Activated effector memory CD4-positive, alpha-beta T cell treated with anti-CD3 and anti-CD28 coated beads, Interleukin-2, amount 50 U/mL, for 16 hours (primary cell): ENCODE data around the gene DEGS1.
A peak's percentile ranks its signal among the peaks of the same experiment; 100 is the strongest.

Experiments
- DNase-seq: peaks from one replicate; pipeline ENCODE4 v3.0.0-alpha.2; 2020

Gene DEGS1

DNA sequence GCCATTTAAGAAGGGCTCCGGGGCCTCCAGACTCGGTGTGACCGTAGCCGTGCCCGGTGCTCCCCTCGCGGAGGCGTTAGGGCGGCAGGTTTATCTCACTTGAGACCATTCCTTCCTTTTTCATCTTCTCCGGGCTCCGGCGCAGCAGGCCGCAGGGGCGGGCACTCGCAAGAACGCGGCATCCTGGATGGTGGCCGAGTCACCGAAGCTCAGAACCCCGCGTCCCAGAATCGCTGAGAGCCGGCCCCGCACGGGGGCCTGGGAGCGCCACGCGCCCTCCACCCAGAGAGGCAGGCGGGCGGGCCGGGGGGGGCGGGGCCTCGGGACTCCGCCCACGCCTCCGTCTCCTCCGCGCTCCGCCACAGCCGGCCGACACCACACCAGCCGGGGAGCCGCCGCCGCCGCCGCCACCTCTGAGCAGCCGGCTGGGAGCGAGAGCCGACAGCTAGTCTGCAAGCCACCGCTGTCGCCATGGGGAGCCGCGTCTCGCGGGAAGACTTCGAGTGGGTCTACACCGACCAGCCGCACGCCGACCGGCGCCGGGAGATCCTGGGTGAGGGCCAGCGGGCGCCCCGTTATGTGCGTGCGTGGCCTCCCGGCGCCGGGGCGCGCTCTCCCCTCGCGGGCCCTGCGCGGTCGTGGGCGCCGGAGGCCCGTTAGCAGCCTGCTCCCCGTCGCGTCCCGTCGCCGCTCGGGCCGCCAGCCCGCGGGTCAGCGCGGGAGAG lies at the start of gene DEGS1:
DEGS1 (plus strand) TSS at position 375 of the 725 bp plus-strand sequence; CDS start at position 472, 97 bp downstream.
- peak; percentile 93 for DNase-seq

DNA sequence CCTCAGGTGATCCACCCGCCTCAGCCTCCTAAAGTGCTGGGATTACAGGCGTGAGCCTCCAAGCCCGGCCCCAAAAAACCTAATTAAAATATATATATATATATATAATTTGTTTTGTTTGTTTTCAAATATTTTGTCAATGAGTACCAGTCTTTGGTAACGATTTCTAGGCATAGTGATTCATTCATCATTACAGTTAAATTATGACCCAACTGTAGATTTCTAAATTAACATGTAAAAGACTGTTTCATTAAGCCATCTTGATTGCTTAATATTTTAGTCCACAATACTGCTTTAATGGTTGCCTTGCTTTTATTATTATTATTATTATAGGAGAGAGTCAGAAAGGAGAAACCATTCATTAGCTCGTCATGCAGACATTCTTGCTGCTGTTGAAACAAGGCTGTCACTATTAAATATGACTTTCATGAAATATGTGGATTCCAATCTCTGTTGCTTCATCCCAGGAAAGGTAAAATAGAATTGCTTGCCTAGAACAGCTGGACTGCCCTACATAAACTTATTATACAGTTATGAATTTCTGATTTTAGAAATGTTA lies 49.2 kb upstream of the DEGS1 start:
- DNase-seq, result no peak

DNA sequence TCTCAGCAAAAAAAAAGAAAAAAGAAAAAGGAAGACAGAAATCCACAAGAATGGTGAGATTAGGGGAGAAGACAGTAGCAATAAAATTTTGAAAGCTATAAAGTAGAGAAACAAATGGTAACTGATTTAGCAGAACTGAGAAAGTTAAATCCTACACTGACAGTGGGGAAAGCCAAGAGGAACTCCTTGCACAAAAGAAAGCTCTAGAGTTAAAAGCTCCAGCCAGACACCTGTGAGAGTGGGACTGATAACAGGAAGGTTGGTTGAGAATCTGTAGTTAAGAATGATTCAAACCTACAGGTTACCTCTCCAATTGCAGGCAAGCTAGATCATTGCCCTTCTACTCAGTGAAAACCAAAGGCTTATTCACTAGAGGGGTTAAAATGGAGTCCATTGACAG lies 45.5 kb upstream of the DEGS1 start:
- no peak for DNase-seq

DNA sequence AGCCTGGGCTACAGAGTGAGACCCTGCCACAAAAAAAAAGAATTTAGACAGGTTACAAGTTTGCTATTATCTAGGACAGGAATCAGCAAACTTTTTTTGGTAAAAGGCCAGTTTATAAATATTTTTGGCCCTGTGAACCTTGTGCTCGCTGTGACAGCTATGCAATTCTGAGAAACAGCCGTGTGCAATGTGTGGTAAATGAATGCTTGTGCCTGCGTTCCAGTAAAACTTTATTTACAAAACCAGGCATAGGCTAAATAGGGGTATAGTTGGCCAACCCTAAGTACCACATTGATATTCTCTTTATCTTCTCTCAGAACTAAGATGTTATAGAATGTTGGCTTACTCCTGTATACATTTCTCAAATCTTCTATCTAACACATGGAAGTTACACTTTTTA lies 44.8 kb upstream of the DEGS1 start:
- no peak for DNase-seq

DNA sequence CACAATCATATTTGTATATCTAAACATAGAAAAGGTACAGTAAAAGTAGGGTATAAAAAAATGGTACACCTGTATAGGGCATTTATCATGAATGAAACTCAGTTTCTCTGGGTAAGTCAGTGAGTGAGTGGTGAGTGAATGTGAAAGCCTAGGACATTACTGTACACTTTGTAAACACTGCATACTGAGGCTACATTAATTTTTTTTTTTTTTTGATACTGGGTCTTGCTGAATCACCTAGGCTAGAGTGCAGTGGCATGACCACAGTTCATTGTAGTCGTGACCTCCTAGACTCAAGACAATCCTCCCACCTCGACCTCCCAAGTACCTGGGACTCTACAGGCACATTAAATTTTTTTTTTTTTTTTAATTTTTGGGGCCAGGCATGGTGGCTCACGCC lies 41.3 kb upstream of the DEGS1 start:
- no peak for DNase-seq

DNA sequence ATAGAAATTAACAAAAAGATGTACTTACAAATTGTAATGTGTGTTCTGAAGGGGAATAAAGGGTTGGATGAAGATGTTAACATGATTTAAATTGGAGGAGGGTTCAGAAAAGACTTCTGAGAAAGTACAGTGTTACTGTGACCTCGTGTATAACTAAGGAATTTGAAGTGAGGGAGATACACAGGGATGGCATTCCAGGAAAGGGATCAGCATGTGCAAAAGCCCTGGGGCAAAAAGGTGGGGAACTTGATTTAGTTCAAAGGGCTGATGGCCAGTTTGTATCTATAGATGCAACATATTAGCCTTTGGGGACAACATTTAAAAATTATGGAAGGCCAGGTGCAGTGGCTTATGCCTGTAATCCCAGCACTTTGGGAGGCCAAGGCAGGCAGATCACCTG lies 33.3 kb upstream of the DEGS1 start:
- DNase-seq, result no peak

DNA sequence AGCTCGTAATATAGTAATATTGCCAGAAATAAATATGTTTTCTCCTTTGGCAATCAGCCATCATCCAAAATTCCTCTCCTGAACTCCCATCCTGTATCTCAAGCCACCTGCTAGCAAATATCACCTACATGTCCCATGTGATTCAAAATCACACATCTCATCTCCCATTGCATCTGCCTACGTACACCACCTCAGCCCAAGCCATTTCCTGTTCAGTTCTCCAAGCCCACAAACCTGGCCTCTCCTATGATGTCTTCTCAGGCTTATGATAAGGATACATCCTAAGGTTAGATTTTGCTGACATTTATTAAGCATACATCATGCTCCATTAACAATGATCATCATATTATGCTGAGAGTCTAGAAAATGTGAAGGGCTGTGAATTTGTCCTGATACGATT lies 31.9 kb upstream of the DEGS1 start:
- DNase-seq, result no peak

DNA sequence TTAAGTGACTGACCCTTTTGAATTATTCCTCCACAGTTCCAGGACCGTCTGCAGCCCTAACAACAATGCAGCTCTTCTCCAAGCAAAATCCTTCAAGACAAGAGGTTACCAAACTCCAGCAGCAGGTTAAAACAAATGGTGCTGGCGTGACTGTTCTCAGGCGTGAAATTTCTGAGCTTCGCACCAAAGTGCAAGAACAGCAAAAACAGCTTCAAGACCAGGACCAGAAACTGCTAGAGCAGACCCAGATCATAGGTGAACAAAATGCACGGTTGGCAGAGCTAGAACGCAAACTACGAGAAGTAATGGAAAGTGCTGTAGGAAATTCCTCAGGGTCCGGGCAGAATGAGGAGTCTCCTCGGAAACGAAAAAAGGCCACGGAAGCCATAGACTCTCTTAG lies 25.7 kb upstream of the DEGS1 start:
- no peak for DNase-seq

DNA sequence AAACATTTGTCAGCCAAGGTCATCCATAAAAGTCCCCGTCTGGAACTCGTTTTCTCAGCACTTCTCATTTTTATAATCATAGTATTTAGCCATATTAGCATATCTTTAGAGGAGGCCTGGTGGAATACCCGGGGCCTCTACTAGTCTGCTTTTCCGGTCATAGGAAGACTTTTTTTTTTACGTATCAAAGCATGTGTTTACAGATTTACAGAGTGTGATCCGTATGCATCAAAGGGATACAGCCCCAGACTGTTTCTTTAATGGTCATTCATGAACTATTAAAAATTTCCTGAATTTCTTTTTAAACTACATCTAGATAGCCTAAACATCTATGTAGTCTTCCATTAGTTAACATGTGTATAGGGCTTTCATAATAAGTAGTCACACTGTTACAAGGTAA lies 23.5 kb upstream of the DEGS1 start:
- DNase-seq, result no peak

DNA sequence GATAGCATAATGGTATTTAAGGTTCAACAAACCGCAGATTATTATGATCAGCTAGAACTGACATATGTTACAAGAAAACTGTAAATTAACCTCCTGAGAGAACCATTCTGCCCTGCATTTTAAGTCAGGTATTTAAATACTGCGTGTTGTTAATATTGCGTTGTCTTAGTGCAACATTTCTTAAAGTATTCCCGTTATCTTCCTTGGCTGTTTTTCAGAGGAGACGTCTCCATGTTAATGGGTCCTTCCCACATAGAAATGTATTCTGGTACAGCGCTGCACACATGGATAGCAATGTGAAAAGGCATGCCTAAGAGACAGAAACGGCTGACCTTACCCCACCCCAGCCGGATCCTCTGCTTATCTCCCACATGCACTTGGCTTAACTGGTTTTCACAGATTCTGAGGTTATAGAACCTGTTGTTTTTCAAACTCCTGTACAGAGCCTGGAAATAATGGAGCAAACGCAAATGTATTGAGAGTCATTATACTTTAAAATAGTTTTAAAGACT lies 22.8 kb upstream of the DEGS1 start:
- DNase-seq, result no peak

DNA sequence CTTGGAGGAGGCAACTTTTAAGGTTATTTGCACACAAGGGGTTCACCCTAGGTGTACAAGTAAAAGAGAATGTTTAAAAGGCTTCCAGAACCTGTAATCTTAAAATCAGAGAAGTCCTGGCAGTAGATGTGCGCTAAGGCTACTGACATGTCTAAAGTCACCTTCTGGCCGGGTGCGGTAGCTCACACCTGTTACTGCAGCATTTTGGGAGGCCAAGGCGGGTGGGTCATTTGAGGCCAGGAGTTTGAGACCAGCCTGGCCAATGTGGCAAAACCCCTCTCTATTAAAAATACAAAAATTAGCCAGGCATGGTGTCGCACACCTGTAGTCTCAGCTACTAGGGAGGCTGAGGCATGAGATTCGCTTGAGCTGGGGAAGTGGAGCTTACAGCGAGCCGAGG lies 20.3 kb upstream of the DEGS1 start:
- DNase-seq, result no peak

DNA sequence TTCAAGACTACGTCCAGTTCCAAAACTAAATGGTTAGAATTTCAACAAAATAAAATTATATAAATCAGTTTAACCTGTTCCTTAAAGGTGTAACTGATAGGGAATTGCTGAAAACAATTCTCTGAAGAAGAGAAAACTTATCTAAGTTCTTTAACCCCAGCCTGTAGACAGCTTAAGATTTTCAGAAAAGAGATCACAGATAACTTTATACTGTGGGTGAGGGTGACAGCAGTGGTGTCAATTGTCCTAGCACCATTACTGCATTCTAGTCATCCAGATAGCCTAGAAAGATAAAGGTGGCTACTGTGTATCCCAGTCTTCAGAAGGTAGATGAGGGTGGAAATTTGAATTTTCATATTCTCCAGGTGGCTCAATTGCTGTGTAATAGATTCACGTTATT lies 19.7 kb upstream of the DEGS1 start:
- DNase-seq, result no peak

DNA sequence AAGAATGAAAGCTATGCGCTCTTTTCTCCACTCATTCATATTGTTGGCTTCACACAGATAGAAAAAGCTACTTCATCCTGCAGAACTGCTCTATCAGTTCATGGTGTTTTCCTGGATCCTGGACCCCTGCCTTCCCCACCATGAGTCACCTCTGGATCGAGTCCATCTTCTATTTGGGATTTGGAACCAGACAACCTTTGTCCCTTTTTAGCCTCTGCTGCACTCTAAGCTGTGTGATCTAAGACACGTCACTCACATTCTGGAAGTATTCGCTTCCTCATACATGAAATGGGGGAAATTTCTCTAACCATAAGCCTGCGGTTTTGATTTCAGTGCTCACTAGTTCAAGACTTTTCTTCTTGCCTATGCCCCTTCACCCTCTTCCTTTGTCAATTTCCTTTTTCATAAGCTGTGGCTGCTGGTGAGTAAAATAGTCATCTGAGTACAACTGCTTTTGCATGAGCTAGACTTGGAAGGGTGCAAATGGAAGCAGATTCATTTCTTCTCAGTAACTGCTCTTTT lies 14.1 kb upstream of the DEGS1 start:
- DNase-seq, result no peak

DNA sequence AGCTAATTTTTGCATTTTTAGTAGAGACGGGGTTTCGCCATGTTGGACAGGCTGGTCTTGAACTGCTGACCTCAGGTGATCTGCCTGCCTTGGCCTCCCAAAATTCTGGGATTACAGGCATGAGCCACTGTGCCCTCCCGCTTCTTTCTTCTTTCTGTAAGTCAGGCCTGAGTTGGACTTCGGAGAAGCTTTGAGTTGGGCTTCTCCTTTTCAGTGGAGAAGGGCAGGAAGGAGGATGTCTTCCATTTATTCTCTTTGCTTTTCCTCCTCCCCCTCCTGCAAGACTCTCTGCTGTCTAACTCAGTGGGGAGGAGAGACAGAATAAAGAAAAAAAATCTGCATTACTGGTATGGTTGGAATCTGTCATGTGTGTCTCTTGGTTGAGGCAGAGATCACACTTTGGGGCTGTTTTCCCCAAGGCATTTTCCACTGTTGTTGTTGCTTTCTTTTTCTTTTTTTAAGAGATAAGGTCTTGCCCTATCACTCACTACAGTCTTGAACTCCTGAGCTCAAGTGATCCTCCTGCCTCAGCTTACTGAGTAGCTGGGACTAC lies 13.2 kb upstream of the DEGS1 start:
- no peak for DNase-seq

DNA sequence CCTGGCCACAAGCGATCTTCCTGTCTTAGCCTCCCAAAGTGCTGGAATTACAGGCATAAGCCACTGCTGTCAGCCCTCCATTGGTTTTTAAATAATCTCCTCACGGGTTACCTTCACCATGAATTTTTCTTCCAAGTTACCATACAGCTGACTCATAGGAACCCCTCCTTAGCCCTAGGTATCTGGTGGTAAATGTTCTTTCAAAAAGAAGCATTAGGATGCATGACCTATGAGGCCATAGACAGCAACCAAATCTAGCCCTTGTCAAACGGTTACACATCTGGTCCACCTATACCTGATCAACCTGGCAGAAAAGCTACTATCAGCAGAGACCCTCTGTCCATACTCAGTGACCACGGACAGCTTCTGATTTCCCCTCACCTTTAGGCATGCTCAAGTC lies 12.7 kb upstream of the DEGS1 start:
- DNase-seq, result no peak

DNA sequence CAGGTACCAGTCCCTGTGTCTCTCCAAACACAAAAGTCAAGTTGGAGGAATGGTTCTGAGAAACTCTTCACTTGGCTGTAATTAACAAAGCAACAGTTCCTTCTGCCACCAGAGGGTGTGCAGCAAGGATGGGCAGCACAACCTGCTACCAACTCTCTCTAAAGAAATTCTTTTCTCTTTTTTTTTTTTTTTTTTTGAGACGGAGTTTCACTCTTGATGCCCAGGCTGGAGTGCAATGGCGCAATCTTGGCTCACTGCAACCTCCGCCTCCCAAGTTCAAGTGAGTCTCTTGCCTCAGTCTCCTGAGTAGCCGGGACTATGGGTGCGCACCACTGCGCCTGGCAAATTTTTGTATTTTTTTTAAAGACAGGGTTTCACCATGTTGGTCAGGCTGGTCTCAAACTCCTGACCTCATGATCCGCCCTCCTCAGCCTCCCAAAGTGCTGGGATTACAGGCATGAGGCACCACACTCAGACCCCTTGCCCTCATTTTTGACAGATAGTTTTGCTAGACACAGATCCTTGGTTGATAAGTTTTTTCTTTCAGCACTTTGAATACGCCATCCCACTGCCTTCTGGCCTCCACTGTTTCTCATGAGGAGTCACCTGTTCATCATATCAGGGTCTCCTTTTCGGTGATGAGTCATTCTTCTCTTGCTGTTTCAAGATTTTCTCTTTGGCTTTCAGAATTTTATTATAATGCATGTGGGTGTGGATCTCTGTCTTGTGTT lies 12.1 kb upstream of the DEGS1 start:
- peak; percentile 72 for DNase-seq

DNA sequence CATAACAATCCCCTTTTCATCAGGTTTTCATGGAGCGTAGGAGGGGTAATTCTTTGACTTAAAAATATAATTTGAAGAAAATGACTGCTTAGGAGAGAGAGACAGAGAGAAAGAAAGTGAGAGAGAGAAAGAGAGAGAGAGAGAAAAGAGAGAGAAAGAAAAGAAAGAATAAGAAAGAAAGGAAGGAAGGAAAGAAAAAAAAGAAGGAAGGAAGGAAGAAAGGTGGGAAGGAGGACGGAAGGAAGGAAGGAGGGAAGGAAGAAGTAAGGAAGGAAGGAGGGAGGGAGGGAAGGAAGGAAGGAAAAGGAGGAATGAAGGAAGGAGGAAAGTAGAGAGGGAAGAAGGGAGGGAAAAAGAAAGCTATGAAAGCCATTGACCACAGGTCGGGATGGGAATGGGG lies 10.8 kb upstream of the DEGS1 start:
- DNase-seq, result no peak

DNA sequence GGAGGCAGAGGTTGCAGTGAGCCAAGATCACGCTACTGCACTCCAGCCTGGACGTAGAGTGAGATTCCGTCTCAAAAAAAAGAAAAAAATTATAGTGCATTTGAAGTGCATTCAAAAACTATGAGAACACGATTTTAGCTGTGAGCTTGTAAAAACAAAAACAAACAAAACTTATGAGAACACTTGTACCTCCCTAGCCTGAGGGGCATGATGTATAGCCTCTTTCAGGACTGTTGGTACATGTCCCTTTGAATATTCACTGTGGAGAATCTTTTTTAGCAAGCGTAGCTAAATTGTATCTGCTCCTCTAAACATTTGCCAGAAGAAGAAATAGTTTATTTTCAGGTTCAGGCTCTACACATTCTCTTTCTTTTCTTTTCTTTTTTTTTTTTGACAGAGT lies 9.5 kb upstream of the DEGS1 start:
- DNase-seq, result no peak

DNA sequence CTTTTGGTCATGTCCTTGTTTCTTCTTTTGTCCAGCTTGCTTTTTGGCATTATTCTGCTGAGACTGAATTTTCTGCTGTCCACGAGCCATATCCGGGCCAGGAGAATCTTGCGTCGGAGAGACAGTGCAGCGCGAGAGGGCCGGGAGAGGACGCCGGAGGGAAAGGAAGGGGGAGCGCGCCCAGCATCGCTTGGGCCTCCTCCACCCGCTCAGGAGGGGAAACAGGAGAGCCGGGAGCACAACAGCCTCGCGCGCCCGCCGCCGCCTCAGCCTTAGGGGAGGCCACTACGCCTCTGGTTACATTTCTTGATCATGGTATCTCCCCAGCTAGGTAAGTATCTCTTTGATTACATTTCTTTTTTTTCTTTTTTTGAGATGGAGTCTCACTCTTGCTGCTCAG lies 7.4 kb upstream of the DEGS1 start:
- no peak for DNase-seq

DNA sequence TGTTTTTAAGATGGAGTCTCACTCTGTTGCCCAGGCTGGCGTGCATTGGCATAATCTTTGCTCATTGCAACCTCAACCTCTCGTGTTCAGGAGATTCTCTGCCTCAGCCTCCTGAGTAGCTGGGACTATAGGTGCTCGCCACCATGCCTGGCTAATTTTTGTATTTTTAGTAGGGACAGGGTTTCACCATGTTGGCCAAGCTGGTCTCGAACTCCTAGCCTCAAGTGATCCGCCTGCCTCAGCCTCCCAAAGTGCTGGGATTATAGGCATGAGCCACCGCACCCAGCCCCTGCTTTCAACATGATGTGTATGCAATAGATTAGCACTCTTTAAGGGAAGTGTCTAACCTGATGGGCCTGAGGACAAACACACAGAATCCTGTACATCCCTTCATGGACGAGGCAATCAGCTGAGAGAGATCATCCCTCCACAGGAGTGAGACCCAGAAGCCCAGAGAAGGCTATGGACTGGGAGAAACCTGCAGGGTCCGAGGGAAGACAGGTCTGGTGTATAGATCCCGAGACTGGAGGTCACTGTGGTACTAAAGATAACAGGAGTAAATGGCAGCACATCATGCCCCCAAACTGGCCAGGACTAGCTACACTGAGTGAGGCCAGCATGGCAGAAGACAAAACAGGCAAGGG lies 5.6 kb upstream of the DEGS1 start:
- peak; percentile 43 for DNase-seq

DNA sequence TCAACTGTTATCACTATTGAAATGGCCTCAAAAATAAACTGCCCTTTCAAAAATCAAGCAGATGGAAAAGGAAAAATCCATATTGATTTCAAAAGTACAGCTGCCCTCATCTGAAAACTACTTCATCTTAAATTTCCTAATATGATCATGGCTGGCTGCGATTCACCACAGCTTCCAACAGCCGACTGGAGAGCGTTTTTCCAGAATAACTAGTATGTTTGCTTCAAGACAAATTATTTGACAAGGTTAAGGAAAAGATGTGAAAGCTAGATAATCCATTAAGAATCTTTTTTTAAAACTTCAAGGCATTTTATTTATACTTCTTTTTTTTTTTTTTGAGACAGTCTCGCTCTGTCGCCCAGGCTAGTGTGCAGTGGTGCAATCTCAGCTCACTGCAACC lies 4.1 kb upstream of the DEGS1 start:
- DNase-seq, result no peak

DNA sequence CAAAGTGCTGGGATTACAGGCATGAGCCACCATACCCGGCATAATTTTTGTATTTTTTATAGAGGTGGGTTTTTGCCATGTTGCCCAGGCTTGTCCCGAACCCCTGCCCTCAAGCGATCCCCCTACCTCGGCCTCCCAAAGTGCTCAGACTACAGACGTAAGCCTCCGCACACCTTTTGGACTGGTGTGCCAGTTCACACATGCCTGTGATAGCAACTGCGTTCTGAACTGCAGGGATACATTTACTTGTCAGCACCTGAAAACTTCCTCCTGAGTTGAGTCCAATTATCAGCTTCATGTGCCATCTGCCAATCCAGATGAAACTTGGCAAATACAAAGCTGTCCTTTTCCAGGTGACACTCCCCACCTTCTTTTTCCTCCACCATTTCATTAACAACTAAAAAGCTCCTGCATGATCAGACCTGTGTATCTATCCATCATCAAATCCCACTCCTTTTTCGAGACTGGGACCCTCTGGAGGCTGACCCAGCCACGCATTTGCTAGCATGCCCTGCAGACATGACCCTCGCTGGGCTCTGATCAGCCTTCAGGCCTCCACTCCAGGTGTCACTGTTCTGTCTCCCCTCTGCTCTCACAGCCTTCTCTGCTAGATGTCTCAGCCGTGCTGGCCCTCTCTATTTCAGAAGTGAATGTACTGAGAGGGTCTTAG lies 2.1 kb upstream of the DEGS1 start:
- DNase-seq, result peak; percentile 60

DNA sequence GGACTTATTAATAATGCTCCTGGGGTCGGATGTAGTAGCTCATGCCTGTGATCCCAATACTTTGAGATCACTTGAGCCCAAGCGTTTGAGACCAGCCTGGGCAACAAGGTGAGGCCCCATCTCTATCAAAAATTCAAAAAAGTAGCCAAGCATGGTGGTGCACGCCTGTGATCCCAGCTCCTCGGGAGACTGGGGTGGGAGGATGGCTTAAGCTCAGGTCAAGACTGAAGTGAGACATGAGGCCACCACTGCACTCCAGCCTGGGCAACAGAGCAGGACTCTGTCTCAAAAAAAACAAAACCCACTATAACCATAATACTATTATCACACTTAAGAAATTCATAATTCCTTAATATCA lies 1.6 kb upstream of the DEGS1 start:
- peak; percentile 61 for DNase-seq
